CD4-positive, alpha-beta T cell treated with Interleukin-17A for 4 hours (primary cell): ENCODE data around the gene ACACB.

ENCODE experiments used
- DNase-seq: peaks from one replicate; pipeline ENCODE4 v3.0.0-alpha.2; 2020; ENCODE audit warnings: mixed read lengths

Gene ACACB

GRCh38 chr12:109308534-109309380, 192.4 kb downstream of the ACACB start, which contains the start of gene FOXN4:
FOXN4 (minus strand) TSS chr12:109309284; CDS start chr12:109308321, 963 bp downstream.
- no peak for DNase-seq

- DNase-seq = no peak
Measured at GRCh38 chr12:109309381-109310246, 193.2 kb downstream of the ACACB start.

- no peak for DNase-seq
Measured at GRCh38 chr12:109310247-109311125, 194.1 kb downstream of the ACACB start.
